Myocyte (in vitro differentiated cells): Measurements from ENCODE around the gene DIS3L2. TPM values are rescaled to one million over a fixed set of nuclear protein-coding genes. Genes with fewer than 3 reads are reported as not detected.
A peak's percentile ranks its signal among the peaks of the same experiment; 100 is the strongest.

Source experiments
- DNase-seq: peaks from one replicate; pipeline ENCODE4 v3.0.0-alpha.2; 2012; ENCODE audit warnings: low read depth
- total RNA-seq: library from RNA; depleted of rRNA; stranded (reverse); fragments of >200 nt; gene quantifications from 2 replicates; pipeline ENCODE4 v1.2.3, GENCODE V29; 2014

The DIS3L2 gene
- total RNA-seq, 1 donor from 2014 or later = 20.5 TPM

DNA sequence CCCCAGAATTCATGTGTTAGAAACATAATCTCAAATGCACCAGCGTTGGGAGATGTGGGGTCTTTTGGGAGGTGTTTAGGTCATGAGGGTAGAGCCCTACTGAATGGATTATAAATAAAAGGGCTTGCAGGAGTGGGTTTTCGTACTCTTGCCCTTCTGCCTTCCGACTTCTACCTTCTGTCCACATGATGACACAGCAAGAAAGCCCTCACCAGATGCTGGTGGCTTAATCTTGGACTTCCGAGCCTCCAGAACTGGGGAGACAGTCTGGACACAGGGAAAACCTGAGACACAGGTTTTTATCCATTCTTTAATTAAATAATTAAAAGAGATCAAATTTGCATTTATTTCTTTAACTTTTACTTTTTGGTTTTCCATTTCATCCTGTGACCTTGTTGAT, 87.8 kb downstream of the DIS3L2 start:
- no peak for DNase-seq

GRCh38 chr2:232052591-232052990, 91.1 kb downstream of the DIS3L2 start:
- no peak for DNase-seq

DNA sequence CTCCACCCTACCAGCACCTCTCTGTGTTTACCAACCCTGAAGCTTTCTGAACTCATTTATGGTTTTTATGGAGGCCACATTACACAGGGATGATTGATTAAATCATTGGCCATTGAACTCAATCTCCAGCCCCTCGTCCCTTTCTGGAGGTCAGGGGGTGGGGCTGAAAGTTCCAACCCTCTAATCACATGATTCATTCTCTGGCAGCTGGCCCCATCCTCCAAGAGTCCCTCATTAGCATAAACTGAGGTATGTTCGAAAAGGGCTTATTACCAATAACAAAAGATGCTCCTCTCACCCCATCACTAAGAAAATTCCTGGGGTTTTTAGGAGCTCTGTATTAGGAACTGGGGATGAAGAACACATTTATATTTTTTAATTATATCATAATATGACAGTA, 92.3 kb downstream of the DIS3L2 start:
- no peak for DNase-seq

DNA sequence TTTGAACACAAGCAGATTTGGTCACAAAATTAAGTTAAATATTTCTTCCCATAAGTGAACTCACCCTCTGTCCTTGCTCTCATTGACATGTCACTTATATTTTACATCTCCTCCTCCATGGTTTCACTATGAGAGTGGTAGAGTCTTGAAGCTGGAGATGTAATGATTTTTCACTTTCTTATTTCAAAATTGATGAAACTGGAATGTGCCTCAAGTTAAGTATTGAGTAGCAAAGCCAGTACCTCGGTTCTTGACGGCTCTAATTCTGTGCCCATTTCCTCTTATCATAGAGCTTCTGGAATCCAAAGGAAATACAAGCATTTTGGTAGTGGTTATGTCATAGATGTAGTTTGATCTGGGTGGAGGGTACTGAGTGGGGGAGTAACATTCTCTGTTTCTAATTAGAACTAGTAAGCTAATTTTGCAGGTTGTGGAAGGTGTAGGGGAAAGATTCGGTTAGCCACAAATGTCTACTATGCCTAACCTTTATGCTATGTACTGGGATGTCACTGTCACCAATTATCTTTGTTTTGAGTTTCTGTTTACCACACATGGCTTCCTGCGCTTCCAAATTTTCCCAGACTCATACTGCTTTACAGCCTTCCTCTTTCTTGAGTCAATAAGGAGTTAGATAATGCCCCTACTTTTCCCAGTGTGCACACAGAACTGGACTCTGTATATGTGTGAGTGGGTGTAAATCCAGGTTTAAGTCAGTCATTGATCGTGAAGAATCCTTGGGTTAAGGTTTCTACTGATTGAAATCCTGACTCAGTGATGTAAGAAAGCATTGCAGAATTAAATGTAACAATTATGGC, 96.8 kb downstream of the DIS3L2 start:
- DNase-seq = no peak

DNA sequence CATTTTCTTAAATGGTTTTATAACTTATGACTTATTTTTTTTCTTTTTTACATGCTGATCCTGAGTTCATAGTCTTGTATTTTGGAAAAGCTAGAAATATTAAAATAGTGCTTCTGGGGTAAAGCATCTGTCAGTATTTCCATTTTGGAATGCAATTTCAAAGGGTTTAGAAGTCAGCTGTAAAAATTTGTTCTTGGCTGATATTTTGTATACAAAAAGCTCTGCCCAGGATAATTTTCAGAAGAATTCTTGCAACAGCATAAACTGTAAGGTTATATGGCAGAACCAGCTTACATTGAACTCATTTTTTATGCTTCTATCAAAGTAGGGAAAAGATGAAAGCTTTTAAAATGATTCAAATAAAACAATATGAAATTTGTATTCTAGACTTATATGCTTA, 97.4 kb downstream of the DIS3L2 start:
- no peak for DNase-seq

DNA sequence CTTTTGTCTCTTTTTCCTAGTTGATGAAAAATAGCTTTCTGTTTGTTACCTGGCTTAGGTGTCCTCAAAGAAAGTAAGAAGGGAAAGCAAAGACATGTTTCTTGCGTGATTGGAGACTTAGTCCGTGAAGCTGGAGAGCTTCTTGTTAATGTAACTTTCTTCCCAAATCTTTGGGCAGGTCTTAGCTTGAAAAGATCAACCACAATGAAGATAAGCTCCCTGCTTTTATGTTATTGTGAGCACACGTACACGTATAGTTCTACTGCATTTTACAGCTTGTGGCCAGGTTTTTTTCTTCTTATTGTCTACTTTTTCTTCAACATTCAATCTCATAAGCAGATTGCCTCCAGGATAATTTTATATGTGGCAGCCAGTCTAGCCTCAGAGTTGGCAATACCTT, 99.8 kb downstream of the DIS3L2 start:
- no peak for DNase-seq

GRCh38 chr2:232073026-232073425, 111.5 kb downstream of the DIS3L2 start:
- DNase-seq = no peak

DNA sequence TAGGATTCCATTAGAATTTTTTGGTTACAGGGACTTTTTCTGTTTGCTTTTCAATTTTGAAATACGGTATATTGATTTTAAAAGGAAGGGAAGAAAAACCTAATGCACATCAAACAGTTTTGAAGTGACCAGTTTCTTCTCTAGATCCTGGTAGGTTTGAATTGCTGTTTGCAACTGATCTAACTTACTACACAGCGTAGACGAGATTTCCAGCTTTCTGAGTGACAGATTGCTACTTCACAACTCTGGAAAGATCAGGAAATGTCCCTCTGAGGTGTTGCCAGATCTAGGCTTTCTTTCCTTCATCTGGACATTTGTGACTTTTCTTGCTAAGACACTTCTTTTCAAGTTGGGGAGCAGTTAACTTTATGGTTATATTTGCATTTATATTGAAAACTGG, 112.2 kb downstream of the DIS3L2 start:
- DNase-seq = no peak

DNA sequence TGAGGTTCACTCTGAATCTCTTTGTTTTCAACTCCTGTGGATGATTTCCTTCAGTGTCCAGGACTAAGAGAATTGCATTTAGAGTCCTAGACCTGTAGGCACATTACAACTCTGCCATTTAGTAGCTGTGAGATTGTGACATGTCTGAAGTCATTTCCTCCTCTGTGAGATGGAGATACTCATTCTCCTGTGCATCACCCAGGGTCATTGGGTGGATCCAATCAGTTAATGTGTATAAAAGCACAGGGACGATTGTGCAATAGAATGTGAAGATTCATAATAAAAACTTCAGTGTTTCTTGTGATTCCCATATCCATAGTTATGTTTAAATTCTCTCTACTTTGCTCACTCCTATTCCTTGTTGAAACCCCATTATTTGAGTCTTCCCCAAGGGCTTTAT, 113.6 kb downstream of the DIS3L2 start:
- DNase-seq = no peak

- DNase-seq = no peak
Observed at GRCh38 chr2:232075859-232076258, 114.3 kb downstream of the DIS3L2 start.

- no peak for DNase-seq
Observed at GRCh38 chr2:232076272-232076671, 114.8 kb downstream of the DIS3L2 start.

- peak; percentile 42 for DNase-seq
Observed at GRCh38 chr2:232076736-232077135, 115.2 kb downstream of the DIS3L2 start.

- DNase-seq = no peak
Observed at GRCh38 chr2:232085164-232085563, 123.7 kb downstream of the DIS3L2 start.

GRCh38 chr2:232085826-232086425, 124.4 kb downstream of the DIS3L2 start:
- no peak for DNase-seq

DNA sequence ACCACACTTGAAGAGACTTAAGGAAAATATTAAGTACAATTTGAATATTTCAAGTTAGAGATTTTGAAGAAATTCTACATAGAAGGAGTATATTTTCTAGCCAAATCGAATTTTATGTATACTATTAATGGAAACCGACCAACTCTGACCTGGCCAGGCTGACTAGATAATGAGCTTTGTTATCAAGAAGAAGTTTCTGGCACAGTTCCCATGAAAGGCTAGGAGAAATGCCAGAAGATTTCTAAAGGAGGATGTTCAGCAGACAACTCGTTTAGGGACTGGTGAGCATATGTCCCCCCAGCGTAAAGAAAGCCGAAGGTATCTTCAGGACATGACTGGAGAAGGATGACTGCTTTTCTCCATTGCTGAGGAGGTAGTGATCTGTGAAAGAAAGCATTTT, 127.3 kb downstream of the DIS3L2 start:
- no peak for DNase-seq

GRCh38 chr2:232094201-232094600, 132.7 kb downstream of the DIS3L2 start:
- no peak for DNase-seq

DNA sequence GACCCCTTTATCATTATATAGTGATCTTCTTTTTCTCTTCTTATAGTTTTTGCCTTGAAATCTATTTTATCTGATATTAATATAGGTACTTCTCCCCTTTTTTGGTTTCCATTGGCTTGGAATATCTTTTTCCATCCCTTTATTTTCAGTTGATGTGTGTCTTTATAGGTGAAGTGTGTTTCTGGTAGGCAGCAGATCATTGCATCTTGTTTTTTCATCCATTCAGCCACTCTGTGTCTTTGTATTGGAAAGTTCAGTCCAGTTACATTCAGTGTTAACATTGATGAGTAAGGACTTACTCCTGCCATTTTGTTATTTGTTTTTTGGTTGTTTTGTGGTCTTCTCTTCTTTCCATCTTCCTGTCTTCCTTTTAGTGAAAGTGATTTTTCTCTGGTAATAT, 133.4 kb downstream of the DIS3L2 start:
- DNase-seq = no peak

DNA sequence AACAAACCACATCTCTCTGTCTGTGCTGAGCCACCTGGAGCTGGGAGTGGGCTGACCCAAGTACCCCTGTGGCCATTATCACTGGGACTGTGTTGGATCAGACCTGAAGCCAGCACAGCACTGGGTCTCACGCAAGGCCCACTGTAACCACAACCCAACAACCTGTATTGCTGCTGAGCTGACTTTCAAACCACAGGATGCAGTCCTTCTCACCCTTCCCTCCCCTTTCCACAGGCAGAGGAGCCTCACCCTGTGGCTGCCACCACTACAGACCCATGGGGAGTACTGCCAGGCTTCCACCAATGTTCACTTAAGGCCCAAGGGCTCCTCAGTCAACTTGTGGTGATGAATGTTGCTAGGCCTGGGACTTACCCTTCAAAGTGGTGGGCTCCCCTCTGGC, 135.7 kb downstream of the DIS3L2 start:
- no peak for DNase-seq

- no peak for DNase-seq
Observed at GRCh38 chr2:232097758-232098157, 136.2 kb downstream of the DIS3L2 start.

- DNase-seq = no peak
Observed at GRCh38 chr2:232102380-232102779, 140.9 kb downstream of the DIS3L2 start.

- DNase-seq = peak; percentile 58
Observed at GRCh38 chr2:232103140-232103737, 141.7 kb downstream of the DIS3L2 start.

DNA sequence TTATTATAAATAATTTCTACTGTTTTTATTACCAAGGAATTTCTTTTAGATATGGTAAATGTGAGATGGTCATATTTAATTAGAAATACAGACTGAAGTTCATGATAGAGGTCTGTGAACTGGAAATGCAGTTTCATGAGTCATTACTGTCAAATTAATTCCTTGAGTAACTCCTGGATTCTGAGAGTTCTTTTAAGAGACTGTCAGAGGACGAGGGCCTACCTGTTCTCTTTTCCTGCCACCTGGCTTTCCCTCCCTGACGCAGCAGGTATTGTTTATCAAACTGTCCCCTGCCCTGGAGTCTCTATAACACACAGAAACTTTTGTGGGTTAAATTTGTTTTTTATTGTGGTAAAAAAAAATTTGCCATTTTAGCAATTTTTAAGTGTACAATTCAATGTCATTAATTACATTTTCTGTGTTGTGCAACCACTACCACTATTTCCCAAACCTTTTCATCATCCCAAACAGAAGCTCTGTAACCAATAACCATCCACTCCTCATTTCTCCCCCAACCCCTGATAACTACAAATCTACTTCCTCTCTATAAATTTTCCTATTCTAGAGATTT, 142.6 kb downstream of the DIS3L2 start:
- no peak for DNase-seq
